ENCODE results near the gene MACROD2.

Gene MACROD2

DNA sequence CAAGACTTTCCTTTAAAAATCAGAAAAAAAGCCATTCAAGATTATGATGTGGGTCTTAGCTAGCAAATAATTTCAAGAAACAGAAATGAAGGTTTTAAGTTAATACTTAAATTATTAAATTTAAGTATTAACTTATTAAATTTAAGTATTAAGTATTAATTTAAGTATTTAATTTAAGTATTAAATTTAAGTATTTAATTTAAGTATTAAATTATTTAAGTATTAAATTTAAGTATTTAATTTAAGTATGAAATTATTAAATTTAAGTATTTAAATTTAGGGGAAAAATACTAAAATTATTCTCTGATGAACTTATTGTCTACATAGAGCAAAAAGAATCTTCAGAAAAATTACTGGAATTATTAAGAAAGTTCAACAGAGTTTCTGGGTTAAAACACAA is 1171.4 kb downstream of the MACROD2 start:
- TF ChIP-seq, protein P1, sequence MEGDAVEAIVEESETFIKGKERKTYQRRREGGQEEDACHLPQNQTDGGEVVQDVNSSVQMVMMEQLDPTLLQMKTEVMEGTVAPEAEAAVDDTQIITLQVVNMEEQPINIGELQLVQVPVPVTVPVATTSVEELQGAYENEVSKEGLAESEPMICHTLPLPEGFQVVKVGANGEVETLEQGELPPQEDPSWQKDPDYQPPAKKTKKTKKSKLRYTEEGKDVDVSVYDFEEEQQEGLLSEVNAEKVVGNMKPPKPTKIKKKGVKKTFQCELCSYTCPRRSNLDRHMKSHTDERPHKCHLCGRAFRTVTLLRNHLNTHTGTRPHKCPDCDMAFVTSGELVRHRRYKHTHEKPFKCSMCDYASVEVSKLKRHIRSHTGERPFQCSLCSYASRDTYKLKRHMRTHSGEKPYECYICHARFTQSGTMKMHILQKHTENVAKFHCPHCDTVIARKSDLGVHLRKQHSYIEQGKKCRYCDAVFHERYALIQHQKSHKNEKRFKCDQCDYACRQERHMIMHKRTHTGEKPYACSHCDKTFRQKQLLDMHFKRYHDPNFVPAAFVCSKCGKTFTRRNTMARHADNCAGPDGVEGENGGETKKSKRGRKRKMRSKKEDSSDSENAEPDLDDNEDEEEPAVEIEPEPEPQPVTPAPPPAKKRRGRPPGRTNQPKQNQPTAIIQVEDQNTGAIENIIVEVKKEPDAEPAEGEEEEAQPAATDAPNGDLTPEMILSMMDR (conservative IDR thresholded peaks at IDR 0.05; ENCODE audit: low read depth, low read length), result no peak
- DNase-seq (ENCODE audit: low read depth), result no peak
- no peak overlapping the region for H3K4me3 ChIP-seq (ENCODE audit: low read depth, low read length)

GRCh38 chr20:15171016-15171415 is 1175.7 kb downstream of the MACROD2 start:
- TF ChIP-seq, protein P1 (conservative IDR thresholded peaks at IDR 0.05; ENCODE audit: low read depth, low read length), result no peak
- DNase-seq (ENCODE audit: low read depth), result no peak
- no peak overlapping the region for H3K4me3 ChIP-seq (ENCODE audit: low read depth, low read length)

DNA sequence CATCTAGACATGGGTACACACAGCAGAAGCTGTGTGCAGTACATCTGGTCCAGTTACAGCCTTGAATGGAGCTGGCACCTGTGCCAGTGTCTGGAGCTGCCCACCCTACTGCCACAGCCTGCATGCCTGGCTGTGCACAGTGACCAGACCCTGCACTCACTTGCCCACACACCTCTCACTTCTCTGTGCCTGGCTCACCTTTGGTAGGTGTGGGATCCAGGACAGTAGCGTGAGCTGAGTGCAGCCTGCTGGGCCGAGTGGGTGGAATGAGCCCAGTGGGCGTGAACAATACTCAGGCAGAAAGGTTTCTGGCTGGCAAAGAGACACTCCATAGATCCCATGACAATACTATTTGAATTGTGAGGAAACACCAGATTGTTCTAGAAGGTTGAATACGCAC is 1181.6 kb downstream of the MACROD2 start:
- TF ChIP-seq, protein P1 (conservative IDR thresholded peaks at IDR 0.05; ENCODE audit: low read depth, low read length), result no peak
- DNase-seq (ENCODE audit: low read depth), result no peak
- H3K4me3 ChIP-seq (ENCODE audit: low read depth, low read length), result no peak overlapping the region

DNA sequence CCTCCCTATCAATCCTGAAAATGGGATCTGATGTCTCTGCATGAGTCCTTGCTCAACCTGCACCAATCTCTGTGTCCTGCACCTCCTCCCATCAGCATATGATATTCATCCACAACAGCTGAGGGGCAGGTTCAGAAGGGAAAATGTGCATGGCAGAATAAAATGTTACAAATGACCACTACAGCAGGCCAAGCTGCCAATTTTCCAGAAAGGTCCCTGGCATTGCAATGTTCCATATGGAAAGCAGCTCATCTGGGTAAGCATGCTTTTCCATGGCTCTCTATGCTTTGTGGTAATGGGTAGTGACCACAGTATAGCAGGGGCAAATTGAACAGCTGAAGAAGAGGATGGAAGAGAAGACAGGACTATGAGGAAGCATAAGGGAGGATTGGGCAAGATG is 1183.3 kb downstream of the MACROD2 start:
- H3K4me3 ChIP-seq (ENCODE audit: low read depth, low read length), result no peak overlapping the region
- DNase-seq (ENCODE audit: low read depth), result no peak
- TF ChIP-seq, protein P1 (conservative IDR thresholded peaks at IDR 0.05; ENCODE audit: low read depth, low read length), result no peak

GRCh38 chr20:15179381-15179780 is 1184.1 kb downstream of the MACROD2 start:
- DNase-seq (ENCODE audit: low read depth), result no peak
- TF ChIP-seq, protein P1 (conservative IDR thresholded peaks at IDR 0.05; ENCODE audit: low read depth, low read length), result no peak
- H3K4me3 ChIP-seq (ENCODE audit: low read depth, low read length), result no peak overlapping the region

- no peak overlapping the region for H3K4me3 ChIP-seq (ENCODE audit: low read depth, low read length)
- TF ChIP-seq, protein P1 (conservative IDR thresholded peaks at IDR 0.05; ENCODE audit: low read depth, low read length), result no peak
- no peak for DNase-seq (ENCODE audit: low read depth)
Observed at GRCh38 chr20:15179781-15180180, 1184.5 kb downstream of the MACROD2 start.

- TF ChIP-seq, protein P1 (conservative IDR thresholded peaks at IDR 0.05; ENCODE audit: low read depth, low read length), result no peak
- H3K4me3 ChIP-seq (ENCODE audit: low read depth, low read length), result no peak overlapping the region
- DNase-seq (ENCODE audit: low read depth), result no peak
Observed at GRCh38 chr20:15185322-15185721, 1190.0 kb downstream of the MACROD2 start.
